LNCaP clone FGC (cell line): ENCODE data around the gene MALRD1.
A peak's percentile ranks its signal among the peaks of the same experiment; 100 is the strongest.

Experiments
- DNase-seq: peaks from one replicate; pipeline ENCODE4 v3.0.0-alpha.2; 2011; ENCODE audit warnings: low read depth
- H3K4me3 ChIP-seq: 2 replicates; pipeline ENCODE4 v1.5.1; 2011; ENCODE audit warnings: mild to moderate bottlenecking, low read depth, low read length, control low read depth
- TF ChIP-seq, protein P1 (sequence below): IDR thresholded peaks from 2 replicates; pipeline ENCODE4 v1.5.1; 2012; ENCODE audit warnings: mild to moderate bottlenecking; ENCODE audit not compliant: control insufficient read depth, insufficient read depth; ENCODE audit errors: extremely low read depth

MALRD1 gene

GRCh38 chr10:19483421-19483820, 434.8 kb downstream of the MALRD1 start:
- TF ChIP-seq, protein P1, sequence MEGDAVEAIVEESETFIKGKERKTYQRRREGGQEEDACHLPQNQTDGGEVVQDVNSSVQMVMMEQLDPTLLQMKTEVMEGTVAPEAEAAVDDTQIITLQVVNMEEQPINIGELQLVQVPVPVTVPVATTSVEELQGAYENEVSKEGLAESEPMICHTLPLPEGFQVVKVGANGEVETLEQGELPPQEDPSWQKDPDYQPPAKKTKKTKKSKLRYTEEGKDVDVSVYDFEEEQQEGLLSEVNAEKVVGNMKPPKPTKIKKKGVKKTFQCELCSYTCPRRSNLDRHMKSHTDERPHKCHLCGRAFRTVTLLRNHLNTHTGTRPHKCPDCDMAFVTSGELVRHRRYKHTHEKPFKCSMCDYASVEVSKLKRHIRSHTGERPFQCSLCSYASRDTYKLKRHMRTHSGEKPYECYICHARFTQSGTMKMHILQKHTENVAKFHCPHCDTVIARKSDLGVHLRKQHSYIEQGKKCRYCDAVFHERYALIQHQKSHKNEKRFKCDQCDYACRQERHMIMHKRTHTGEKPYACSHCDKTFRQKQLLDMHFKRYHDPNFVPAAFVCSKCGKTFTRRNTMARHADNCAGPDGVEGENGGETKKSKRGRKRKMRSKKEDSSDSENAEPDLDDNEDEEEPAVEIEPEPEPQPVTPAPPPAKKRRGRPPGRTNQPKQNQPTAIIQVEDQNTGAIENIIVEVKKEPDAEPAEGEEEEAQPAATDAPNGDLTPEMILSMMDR: no peak
- H3K4me3 ChIP-seq: no peak overlapping the region

GRCh38 chr10:19488592-19489280, 440.1 kb downstream of the MALRD1 start:
- TF ChIP-seq, protein P1: no peak
- no peak for DNase-seq
- H3K4me3 ChIP-seq: no peak overlapping the region

More at GRCh38 chr10:19483421-19483820, 434.8 kb downstream of the MALRD1 start:
- no peak for DNase-seq

GRCh38 chr10:19491166-19491565, 442.6 kb downstream of the MALRD1 start:
- H3K4me3 ChIP-seq: no peak overlapping the region
- no peak for DNase-seq
- TF ChIP-seq, protein P1: no peak

- TF ChIP-seq, protein P1: no peak
- DNase-seq: no peak
- no peak overlapping the region for H3K4me3 ChIP-seq
Observed at GRCh38 chr10:19493917-19494316, 445.3 kb downstream of the MALRD1 start.

DNA sequence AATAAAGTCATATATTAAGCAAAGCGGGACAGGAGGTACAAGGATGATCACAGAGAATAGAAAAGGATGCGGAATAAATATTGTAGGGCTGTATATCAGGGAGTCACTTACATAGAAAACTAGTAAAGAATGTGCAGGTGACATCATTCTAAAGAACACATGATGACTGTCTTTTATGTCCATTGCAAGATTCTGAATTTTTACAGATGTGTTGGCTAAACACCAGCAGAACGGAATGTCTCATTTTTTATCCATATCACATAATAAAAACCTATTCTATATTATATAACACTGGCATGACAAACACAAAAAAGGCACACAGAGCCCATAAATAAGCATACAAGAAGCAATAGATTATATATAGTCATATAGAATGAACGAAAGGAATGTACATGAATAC, 448.4 kb downstream of the MALRD1 start:
- TF ChIP-seq, protein P1: no peak
- no peak for DNase-seq
- H3K4me3 ChIP-seq: no peak overlapping the region

GRCh38 chr10:19498393-19499290, 450.0 kb downstream of the MALRD1 start:
- TF ChIP-seq, protein P1: no peak
- peak; percentile 60 for DNase-seq
- no peak overlapping the region for H3K4me3 ChIP-seq
